Liver (tissue), 3 donors: Measurements from ENCODE around the gene PLD3.

Experiments
- CTCF ChIP-seq: fragments of 150-350 bp; IDR thresholded peaks from 2 replicates; pipeline ENCODE4 v1.5.1; 2017; ENCODE audit warnings: improper control_type of control experiment, low read depth, low read length; ENCODE audit not compliant: missing input control
- GABPA ChIP-seq, 2 donors: IDR thresholded peaks in 1 of 2; conservative IDR thresholded peaks in 1 of 2; 2 replicates each; pipeline ENCODE4 v1.6.1; 2016; ENCODE audit warnings: antibody characterized with exemption in 2 of 2, mild to moderate bottlenecking in 1 of 2, moderate library complexity in 1 of 2
- HNF4G ChIP-seq: IDR thresholded peaks from 2 replicates; pipeline ENCODE4 v1.6.1; 2016; ENCODE audit warnings: antibody characterized with exemption
- RAD21 ChIP-seq, 2 donors: IDR thresholded peaks; 2 replicates each; pipeline ENCODE4 v1.6.1; 2016; ENCODE audit warnings: antibody characterized with exemption in 2 of 2, mild to moderate bottlenecking in 2 of 2
- ZBTB33 ChIP-seq: IDR thresholded peaks from 2 replicates; pipeline ENCODE4 v1.6.1; 2016; ENCODE audit warnings: antibody characterized with exemption
- TF ChIP-seq, protein P1 (sequence below): IDR thresholded peaks from 2 replicates; pipeline ENCODE4 v1.6.1; 2016; ENCODE audit warnings: antibody characterized with exemption
- TF ChIP-seq, protein P2 (sequence below): IDR thresholded peaks from 2 replicates; pipeline ENCODE4 v1.6.1; 2016; ENCODE audit warnings: antibody characterized with exemption
- donor health status: healthy.
- donor health status: healthy.

DNA sequence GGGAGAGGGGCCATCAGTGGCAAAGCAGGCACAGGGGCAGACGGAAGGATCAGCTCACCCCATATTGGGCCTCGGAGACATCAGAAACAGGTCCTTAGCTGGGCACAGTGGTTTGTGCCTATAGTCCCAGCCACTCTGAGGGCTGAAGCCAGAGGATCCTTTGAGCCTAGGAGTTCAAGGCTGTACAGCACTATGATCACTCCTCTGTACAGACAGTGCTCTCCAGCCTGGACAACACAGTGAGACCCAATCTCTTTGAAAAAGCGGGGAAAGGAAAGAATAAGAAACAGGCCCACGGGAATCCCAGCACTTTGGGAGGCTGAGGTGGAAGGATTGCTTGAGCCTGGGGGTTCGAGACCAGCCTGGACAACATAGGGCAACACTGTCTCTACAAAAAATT lies 71.3 kb downstream of the PLD3 start:
- TF ChIP-seq CTCF (no peak), ZBTB33 (no peak), HNF4G (no peak), RAD21 (IDR thresholded peaks at IDR 0.05) (no peak), GABPA (IDR thresholded peaks at IDR 0.05 in 1 of 2, conservative IDR thresholded peaks at IDR 0.05 in 1 of 2) (no peak)
- TF ChIP-seq, protein P1, sequence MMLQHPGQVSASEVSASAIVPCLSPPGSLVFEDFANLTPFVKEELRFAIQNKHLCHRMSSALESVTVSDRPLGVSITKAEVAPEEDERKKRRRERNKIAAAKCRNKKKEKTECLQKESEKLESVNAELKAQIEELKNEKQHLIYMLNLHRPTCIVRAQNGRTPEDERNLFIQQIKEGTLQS = no peak
- TF ChIP-seq, protein P2, sequence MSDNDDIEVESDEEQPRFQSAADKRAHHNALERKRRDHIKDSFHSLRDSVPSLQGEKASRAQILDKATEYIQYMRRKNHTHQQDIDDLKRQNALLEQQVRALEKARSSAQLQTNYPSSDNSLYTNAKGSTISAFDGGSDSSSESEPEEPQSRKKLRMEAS = no peak
